ENCODE data around the gene BSN.
"Not testable (repeated sequence)": the region's sequence is repeated elsewhere in the genome, so short reads cannot be mapped to it uniquely, and the experiment has no call there.

BSN gene

DNA sequence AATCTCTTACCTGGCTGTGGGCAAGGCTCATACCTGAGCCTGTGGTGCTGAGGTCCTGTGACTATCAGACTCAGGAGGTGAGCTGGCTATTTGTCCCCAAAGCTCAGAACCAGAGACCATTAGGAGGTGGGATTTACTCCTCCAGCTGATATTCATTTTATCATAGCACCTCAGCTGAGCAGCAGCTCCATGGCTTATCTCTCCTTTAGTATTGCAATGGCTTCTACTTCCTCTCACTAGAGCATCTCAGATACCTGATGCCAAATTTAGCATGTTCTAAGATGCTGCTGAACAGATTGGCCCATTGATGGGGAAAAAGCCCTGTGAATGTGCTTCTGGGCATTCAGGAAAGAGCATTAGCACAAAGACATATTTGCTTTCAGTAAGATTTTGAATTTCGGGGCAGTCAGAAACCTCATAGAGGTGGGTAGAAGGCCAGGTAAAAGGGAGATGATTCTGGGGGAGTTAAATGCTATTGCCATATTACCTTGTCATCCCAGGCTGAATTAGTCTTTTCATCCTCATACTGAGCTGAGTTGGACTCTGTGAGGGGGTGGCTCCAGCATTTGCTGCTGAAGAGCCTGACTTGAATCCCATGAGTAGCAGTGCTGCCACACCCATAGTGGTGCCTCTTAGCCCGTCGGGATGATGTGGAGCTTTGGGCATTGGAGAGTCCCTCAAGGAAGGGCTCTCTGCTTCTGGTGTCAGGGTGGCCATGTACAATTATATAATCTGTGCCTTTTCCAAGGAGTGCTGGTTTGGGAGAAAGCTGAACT, 2.4 kb downstream of the BSN start:
- DNase-seq = no peak
- H3K4me3 Mint-ChIP-seq = no peak overlapping the region
- peaks cover 0 to 3% of the 10 kb centered on the region in 2 donors for H3K36me3 Mint-ChIP-seq
- peaks cover 10 to 17% of the 10 kb centered on the region in 2 donors for H3K4me1 Mint-ChIP-seq
- no peak overlapping the region for H3K27ac Mint-ChIP-seq
- no peak for ATAC-seq (replicated peaks)
- H3K9me3 Mint-ChIP-seq = peaks cover 1 to 5% of the 10 kb centered on the region in 2 donors
- peaks cover 58 to 71% of the 10 kb centered on the region in 2 donors for H3K27me3 Mint-ChIP-seq

DNA sequence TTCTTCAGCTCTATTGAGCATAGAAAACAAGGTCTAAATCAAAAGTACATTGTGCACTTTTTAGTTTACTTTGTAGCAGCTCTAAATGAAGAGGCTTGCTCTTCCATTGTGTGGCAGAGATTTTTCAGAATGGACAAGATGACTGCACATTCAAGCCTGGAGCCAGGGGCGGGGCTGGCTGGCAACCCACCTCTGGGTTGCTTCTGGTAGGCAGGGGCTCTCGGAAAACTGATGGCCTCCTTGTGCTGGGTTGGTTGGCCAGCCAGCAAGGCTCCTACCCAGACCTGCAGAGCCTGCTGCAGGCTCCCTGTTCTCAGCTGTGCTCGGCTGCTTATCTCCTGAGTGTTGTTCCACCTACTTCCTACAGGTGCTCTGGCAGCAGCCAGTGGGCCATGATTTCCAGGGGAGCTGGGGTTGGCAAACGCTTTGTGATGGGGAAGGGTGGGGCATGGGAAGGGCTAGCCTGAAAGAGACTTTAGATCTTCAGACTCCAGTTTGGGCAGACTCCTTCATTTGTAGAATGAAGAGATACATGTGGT, 8.8 kb downstream of the BSN start:
- Mint-ChIP-seq H3K4me3 (no peak overlapping the region), H3K9me3 (peaks cover 1 to 5% of the 10 kb centered on the region in 2 donors), H3K36me3 (peaks cover 0 to 3% of the 10 kb centered on the region in 2 donors), H3K4me1 (no peaks in the 10 kb centered on the region), H3K27me3 (peaks cover 33 to 54% of the 10 kb centered on the region in 2 donors), H3K27ac (no peak overlapping the region)
- ATAC-seq (replicated peaks) (no peak), DNase-seq (no peak)

DNA sequence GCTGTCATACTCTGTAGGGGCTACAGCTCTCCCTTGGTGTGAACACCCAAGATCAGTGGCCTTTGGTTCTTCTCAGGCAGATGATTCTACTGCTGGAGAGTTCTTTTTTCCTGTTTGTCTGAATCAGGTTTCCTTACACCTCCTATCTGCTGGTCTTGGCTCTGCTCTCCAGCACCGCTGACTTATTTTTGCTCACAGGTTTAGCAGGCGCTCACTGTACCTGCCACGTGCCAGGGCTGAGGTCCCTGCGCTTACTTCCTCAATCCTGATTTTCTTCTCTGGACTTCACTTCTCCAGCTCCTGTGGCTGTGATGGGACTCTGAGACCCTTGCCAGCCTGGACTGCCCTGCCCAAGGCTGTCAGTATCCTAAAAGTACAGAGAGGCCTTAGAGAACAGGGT, 9.5 kb downstream of the BSN start:
- H3K27ac Mint-ChIP-seq = no peak overlapping the region
- H3K36me3 Mint-ChIP-seq = peaks cover 0 to 3% of the 10 kb centered on the region in 2 donors
- ATAC-seq (replicated peaks) = no peak
- H3K4me1 Mint-ChIP-seq = no peaks in the 10 kb centered on the region
- no peak overlapping the region for H3K4me3 Mint-ChIP-seq
- peaks cover 32 to 49% of the 10 kb centered on the region in 2 donors for H3K27me3 Mint-ChIP-seq
- no peak for DNase-seq
- H3K9me3 Mint-ChIP-seq = peaks cover 1 to 5% of the 10 kb centered on the region in 2 donors

DNA sequence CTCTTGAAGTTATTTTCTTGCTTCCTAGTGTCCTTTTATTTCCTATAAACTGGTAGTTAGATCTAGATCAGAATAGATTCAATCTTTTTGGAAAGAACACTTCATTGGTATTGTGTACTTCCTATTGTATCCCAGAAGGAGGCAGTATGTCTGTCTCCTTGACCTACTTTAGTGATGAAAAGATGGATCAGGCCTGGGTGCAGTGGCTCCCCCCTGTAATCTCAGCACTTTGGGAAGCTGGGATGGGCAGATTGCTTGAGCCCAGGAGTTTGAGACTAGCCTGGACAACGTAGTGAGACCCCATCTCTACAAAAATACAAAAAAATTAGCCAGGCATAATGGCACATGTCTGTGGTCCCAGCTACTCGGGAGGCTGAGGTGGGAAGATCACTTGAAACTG, 12.0 kb downstream of the BSN start:
- no peak for DNase-seq
- H3K4me1 Mint-ChIP-seq = no peaks in the 10 kb centered on the region
- H3K27ac Mint-ChIP-seq = no peak overlapping the region
- no peaks in the 10 kb centered on the region for H3K36me3 Mint-ChIP-seq
- no peak overlapping the region for H3K4me3 Mint-ChIP-seq
- no peaks in the 10 kb centered on the region for H3K9me3 Mint-ChIP-seq
- peaks cover 15 to 34% of the 10 kb centered on the region in 2 donors for H3K27me3 Mint-ChIP-seq
- ATAC-seq (replicated peaks) = no peak

DNA sequence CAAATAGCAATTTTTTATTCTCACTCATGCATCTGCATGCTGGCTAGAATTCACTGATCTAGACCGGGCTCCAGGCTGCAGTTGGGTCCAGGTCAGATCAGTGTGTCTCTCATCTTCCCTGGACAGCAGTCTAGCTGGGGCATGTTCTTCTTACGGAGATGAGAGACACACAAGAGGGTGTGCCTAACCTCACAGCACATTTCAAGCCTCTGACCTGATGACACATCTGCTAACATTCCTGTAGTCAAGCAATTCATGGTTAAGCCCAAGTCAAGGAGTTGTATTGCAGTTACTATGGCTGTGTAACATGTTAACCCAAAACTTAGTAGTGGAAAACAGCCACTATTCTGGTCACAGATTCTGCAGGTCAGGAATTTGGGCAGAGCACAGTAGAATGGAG, 13.1 kb downstream of the BSN start:
- Mint-ChIP-seq H3K4me3 (no peak overlapping the region), H3K9me3 (no peaks in the 10 kb centered on the region), H3K27me3 (peaks cover 14 to 31% of the 10 kb centered on the region in 2 donors), H3K4me1 (no peaks in the 10 kb centered on the region), H3K27ac (no peak overlapping the region), H3K36me3 (no peaks in the 10 kb centered on the region)
- DNase-seq = no peak
- no peak for ATAC-seq (replicated peaks)

DNA sequence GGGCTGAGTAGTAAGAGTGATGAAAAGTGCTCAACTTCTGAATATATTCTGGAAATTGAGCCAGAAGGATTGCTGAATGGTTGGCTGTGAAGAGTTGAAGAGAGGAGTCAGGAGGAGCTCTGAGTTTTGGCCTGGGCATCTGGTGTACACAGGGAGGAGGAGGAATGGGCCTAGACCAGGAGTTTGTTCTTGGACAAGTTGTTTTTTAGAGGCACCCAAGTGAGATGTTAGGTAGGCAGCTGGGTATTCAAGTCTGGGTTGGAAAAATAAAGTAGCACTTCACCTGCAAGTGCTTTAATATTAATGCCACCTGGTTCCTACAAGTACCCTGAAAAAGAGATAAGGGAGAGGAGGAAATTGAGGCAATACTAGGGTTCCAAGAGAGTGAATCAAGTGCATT, 14.7 kb downstream of the BSN start:
- H3K27ac Mint-ChIP-seq = no peak overlapping the region
- no peaks in the 10 kb centered on the region for H3K9me3 Mint-ChIP-seq
- ATAC-seq (replicated peaks) (no peak), DNase-seq (no peak)
- H3K4me1 Mint-ChIP-seq = no peaks in the 10 kb centered on the region
- no peak overlapping the region for H3K4me3 Mint-ChIP-seq
- H3K36me3 Mint-ChIP-seq = no peaks in the 10 kb centered on the region
- peaks cover 15 to 23% of the 10 kb centered on the region in 2 donors for H3K27me3 Mint-ChIP-seq

DNA sequence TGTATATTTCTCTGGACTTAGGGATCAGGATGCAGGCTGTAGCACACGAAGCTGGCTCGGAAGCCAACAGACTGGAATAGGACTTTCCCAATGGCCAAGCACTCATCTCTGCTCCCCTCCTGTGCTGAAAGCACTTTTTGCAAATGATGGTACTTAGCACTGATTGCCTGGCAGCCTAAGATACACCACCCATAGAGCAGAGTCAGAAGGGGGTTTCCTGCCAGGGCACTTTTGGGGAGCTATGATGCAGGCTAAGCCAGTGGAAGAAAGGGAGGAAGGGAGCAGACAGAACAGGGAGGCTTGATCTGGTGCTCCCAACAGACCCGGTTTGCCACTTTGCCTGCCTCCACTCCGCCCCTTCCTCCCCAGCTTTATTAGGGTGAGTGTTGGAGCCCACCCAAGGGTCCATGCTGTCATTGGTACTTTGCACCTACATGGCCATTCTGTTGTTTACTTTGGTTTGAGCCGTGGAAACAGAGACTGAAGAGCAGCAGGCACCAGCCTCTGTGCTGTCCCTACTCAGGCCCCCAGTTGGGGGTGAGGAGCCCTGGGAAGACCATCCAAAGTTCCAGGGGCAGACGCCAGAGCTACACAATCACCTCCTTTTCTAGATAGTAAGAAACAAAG, 15.9 kb downstream of the BSN start:
- Mint-ChIP-seq H3K4me1 (no peaks in the 10 kb centered on the region), H3K9me3 (no peaks in the 10 kb centered on the region), H3K27me3 (peaks cover 13 to 21% of the 10 kb centered on the region in 2 donors), H3K4me3 (no peak overlapping the region), H3K36me3 (no peaks in the 10 kb centered on the region), H3K27ac (no peak overlapping the region)
- DNase-seq = no peak
- ATAC-seq (replicated peaks) = no peak

DNA sequence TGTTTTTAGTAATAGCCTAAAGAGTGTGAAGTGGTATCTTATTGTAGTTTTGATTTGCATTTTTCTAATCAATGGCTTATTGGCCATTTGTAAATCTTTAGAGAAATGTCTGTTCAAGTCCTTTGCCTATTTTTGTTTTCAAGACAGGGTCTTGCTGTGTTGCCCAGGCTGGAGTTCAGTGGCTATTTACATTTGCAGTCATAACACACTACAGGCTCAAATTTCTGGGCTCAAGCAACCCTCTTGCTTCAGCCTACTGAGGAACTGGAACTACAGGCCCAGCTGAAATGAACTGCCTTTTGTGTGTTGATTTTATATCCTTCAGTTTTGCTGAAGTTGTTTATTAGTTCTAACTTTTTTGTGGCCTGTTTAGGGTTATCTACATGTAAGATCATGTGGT, 27.9 kb downstream of the BSN start:
- Mint-ChIP-seq H3K9me3 (peaks cover 0 to 2% of the 10 kb centered on the region in 2 donors), H3K4me1 (no peaks in the 10 kb centered on the region), H3K36me3 (no peaks in the 10 kb centered on the region), H3K27me3 (peaks cover 0 to 17% of the 10 kb centered on the region in 2 donors), H3K27ac (no peak overlapping the region), H3K4me3 (no peak overlapping the region)
- no peak for DNase-seq
- ATAC-seq (replicated peaks) = no peak

DNA sequence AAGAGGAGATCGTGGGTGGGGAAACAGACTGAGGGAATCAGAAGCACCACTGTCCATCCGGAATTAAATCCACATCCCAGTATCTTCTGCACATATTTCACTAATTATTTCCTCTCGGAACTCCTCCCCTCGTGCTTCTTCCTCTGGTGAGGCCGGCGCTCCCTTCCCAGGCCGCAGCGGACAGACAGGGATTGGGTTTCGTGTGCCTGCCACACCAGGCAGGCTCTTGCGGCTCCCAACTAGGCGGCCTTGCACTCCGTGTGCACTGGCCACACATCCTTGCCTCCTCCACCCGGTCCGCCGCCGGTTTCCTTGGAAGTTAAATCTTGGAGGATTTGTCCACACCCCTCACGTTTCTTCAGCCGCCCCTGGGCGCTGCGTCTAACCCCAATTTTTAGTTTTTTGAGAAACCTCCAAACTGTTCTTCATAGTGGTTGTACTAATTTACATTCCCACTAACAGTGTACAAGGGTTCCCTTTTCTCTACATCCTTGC, 31.0 kb downstream of the BSN start:
- not testable (repeated sequence) for H3K4me1 Mint-ChIP-seq; ATAC-seq (replicated peaks); H3K9me3 Mint-ChIP-seq; H3K27ac Mint-ChIP-seq; H3K4me3 Mint-ChIP-seq; DNase-seq; H3K36me3 Mint-ChIP-seq
- peaks cover 4 to 11% of the 10 kb centered on the region in 2 donors for H3K27me3 Mint-ChIP-seq

DNA sequence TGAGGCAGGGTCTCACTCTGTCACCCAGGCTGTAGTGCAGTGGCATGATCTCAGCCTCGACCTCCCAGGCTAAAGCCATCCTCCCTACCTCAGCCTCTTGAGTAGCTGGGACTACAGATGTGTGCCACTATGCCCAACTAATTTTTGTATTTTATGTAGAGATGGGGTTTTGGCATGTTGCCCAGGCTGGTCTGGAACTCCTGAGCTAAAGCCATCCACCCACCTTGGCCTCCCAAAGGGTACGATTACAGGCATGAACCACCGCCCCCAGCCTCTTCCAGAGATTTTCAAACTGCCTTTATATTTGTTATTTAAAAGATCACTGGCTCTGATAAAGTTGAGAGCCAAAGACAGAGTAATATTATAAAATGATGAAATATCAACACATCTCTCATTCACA, 37.3 kb downstream of the BSN start:
- Mint-ChIP-seq H3K4me3 (no peak overlapping the region), H3K4me1 (no peaks in the 10 kb centered on the region), H3K9me3 (no peaks in the 10 kb centered on the region), H3K27me3 (peaks cover 4 to 12% of the 10 kb centered on the region in 2 donors), H3K27ac (no peak overlapping the region), H3K36me3 (no peaks in the 10 kb centered on the region)
- no peak for ATAC-seq (replicated peaks)
- DNase-seq = no peak

DNA sequence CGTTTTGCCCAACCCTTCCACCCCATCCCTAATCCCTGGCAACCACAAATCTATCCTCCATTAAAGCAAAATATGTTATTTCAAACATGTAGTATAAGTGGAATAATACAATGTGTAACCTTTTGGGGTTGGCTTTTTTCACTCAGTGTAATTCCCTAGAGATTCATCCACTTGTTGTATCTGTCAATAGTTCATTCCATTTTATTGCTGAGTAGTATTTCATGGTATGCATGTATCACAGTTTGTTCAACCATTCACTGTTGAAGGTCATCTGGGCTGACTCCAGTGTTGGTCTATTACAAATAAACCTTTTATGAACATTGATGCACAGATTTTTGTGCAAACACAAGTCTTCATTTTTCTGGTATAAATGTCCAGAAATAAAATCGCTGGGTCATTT, 38.8 kb downstream of the BSN start:
- Mint-ChIP-seq H3K27ac (no peak overlapping the region), H3K36me3 (no peaks in the 10 kb centered on the region), H3K4me3 (no peak overlapping the region), H3K4me1 (no peaks in the 10 kb centered on the region), H3K9me3 (no peaks in the 10 kb centered on the region), H3K27me3 (peaks cover 4 to 6% of the 10 kb centered on the region in 2 donors)
- ATAC-seq (replicated peaks) (no peak), DNase-seq (no peak)

DNA sequence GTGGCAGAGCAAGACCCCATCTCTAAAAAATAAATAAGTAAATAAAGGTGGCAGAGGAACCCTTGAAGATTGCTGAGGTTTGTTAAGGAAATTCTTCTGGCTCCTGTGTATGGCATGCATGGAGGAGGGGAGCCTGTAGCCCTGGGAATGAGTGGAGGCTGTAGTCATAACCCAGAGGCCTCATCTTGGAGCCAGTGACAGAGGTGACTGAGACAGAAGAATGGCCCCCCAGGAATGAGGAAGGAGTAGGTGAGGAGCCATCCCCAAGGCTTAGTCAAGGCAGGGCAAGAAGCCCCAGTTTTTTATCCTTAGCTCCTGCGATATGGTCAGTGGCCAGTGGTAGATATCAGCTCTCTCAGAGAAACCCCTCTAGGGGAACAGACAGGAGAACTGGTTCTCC, 46.5 kb downstream of the BSN start:
- no peaks in the 10 kb centered on the region for H3K27me3 Mint-ChIP-seq
- no peak overlapping the region for H3K4me3 Mint-ChIP-seq
- H3K9me3 Mint-ChIP-seq = no peaks in the 10 kb centered on the region
- H3K27ac Mint-ChIP-seq = no peak overlapping the region
- H3K4me1 Mint-ChIP-seq = peaks cover 4 to 5% of the 10 kb centered on the region in 2 donors
- DNase-seq (no peak), ATAC-seq (replicated peaks) (no peak)
- H3K36me3 Mint-ChIP-seq = no peaks in the 10 kb centered on the region

DNA sequence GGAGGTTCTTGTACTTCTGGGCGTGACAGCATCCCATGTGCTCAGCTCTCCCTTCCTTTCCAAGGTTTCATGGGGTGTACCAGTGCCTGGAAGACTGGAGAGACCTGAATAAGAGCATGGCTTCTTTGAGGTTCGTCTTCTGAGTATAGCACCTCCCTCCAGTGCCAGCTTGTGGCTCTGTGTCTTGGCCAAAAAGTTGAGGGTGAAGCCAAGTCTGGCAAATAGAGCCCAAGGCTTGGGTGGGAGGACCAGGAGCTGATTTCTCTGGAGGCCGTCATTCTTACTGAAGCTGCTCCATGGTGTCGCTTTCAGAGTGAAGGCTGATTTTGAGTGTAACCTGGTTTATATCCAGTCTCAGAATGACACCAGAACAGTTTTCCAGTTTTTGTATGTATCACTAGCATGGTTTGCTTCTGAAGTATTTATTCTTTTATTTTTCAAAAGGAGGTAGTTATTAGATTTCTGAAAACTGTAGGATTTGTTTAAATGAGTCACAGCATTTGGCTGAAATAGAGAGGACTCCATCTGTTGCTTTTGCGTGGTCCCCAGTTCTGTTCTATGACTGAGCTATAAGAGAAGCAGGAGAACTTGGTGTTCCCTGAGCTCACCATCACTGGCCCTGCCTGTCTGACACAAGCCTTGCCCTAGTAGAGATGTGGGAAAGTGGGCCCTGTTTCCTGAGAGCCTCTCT, 47.2 kb downstream of the BSN start:
- Mint-ChIP-seq H3K36me3 (no peaks in the 10 kb centered on the region), H3K27me3 (no peaks in the 10 kb centered on the region), H3K9me3 (no peaks in the 10 kb centered on the region), H3K4me3 (no peak overlapping the region), H3K27ac (no peak overlapping the region), H3K4me1 (peaks cover 4 to 5% of the 10 kb centered on the region in 2 donors)
- DNase-seq (no peak), ATAC-seq (replicated peaks) (no peak)

DNA sequence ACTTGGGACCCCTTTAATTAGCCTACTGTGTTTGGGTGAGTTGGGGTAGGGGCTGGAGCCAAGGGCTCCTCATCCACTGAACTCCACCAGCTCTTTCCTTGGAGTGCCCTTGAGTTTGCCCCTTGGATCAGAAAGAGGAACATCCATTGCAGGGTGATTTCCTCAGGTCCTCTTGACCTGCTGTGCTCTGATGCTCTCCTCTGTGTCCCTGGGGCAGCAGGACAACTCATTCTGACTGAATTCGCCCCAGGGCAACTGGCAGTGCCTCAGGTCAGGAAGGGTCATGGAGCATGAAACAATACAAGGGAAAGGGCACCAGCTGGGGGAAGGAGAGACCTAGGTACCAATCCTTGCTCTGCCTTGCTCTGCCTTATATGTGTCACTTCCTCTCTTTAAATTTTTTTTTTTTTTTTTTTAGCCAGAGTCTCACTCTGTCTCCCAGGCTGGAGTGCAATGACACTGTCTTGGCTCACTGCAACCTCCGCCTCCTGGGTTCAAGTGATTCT, 47.8 kb downstream of the BSN start:
- Mint-ChIP-seq H3K4me3 (no peak overlapping the region), H3K36me3 (no peaks in the 10 kb centered on the region), H3K4me1 (peaks cover 4 to 5% of the 10 kb centered on the region in 2 donors), H3K27ac (no peak overlapping the region), H3K9me3 (no peaks in the 10 kb centered on the region), H3K27me3 (no peaks in the 10 kb centered on the region)
- peak in 1 of 2 donors; percentile 53 for ATAC-seq (replicated peaks)
- DNase-seq = no peak
